ENCODE measurements around the gene PIK3C2G.

DNA sequence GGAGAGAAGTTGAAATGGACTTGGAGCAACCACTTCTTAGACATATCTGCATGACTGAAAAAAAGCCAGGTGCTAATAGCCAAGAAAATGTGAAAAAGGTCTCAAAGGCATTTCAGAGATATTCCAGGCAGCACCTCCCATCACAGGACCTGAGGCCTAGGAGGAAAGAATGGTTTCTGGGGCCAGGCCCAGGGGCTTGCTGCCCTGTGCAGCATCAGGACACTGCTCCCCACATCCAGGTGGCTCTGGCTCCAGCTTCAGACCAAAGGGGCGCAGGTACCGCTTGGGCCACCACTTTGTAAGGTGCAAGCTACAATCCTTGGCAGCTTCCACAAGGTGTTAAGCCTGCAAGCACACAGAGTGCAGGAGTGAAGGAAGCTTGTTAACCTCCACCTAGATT, 114.3 kb downstream of the PIK3C2G start:
- TF ChIP-seq, protein P1, sequence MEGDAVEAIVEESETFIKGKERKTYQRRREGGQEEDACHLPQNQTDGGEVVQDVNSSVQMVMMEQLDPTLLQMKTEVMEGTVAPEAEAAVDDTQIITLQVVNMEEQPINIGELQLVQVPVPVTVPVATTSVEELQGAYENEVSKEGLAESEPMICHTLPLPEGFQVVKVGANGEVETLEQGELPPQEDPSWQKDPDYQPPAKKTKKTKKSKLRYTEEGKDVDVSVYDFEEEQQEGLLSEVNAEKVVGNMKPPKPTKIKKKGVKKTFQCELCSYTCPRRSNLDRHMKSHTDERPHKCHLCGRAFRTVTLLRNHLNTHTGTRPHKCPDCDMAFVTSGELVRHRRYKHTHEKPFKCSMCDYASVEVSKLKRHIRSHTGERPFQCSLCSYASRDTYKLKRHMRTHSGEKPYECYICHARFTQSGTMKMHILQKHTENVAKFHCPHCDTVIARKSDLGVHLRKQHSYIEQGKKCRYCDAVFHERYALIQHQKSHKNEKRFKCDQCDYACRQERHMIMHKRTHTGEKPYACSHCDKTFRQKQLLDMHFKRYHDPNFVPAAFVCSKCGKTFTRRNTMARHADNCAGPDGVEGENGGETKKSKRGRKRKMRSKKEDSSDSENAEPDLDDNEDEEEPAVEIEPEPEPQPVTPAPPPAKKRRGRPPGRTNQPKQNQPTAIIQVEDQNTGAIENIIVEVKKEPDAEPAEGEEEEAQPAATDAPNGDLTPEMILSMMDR (IDR thresholded peaks at IDR 0.05), result no peak
- TF ChIP-seq REST (IDR thresholded peaks at IDR 0.05; ENCODE audit: low read depth, low read length) (no peak), POLR2AphosphoS5 (IDR thresholded peaks at IDR 0.05; ENCODE audit: low read depth, low read length) (no peak)

Measured in SK-N-SH (cell line).